GM19239 (cell line): ENCODE results near the gene TEDC2.

Source experiments
- DNase-seq: peaks from one replicate; pipeline ENCODE4 v3.0.0; 2011; ENCODE audit warnings: low spot score; ENCODE audit not compliant: insufficient read length
- FAIRE-seq: peaks from 2 replicates; lab custom pipeline; 2011; peaks lifted over from hg19 to GRCh38; lab: Jason Lieb, UNC

Gene TEDC2

GRCh38 chr16:2490190-2491105 lies 30.5 kb downstream of the TEDC2 start:
- FAIRE-seq (no peak), DNase-seq (no peak)

GRCh38 chr16:2492292-2492691 lies 32.4 kb downstream of the TEDC2 start:
- FAIRE-seq (no peak), DNase-seq (no peak)

GRCh38 chr16:2493605-2494004 lies 33.7 kb downstream of the TEDC2 start:
- no peak for FAIRE-seq
- no peak for DNase-seq

- DNase-seq, result no peak
- no peak for FAIRE-seq
Measured at GRCh38 chr16:2494616-2495015, 34.7 kb downstream of the TEDC2 start.

- FAIRE-seq (no peak), DNase-seq (no peak)
Measured at GRCh38 chr16:2495041-2495440, 35.1 kb downstream of the TEDC2 start.

- DNase-seq, result no peak
- FAIRE-seq, result no peak
Measured at GRCh38 chr16:2496223-2497115, 36.6 kb downstream of the TEDC2 start.

- no peak for DNase-seq
- no peak for FAIRE-seq
Measured at GRCh38 chr16:2497116-2497630, 37.3 kb downstream of the TEDC2 start.

- FAIRE-seq (no peak), DNase-seq (no peak)
Measured at GRCh38 chr16:2497695-2498484, 38.0 kb downstream of the TEDC2 start.

- FAIRE-seq, result no peak
- no peak for DNase-seq
Measured at GRCh38 chr16:2498531-2499253, 38.8 kb downstream of the TEDC2 start.

- DNase-seq, result no peak
- FAIRE-seq, result no peak
Measured at GRCh38 chr16:2499454-2499853, 39.5 kb downstream of the TEDC2 start.

GRCh38 chr16:2499890-2500429 lies 40.1 kb downstream of the TEDC2 start:
- no peak for DNase-seq

GRCh38 chr16:2500430-2500917 lies 40.6 kb downstream of the TEDC2 start:
- DNase-seq, result no peak

More at GRCh38 chr16:2499890-2500429, 40.1 kb downstream of the TEDC2 start:
- no peak for FAIRE-seq

GRCh38 chr16:2500918-2501750 lies 41.2 kb downstream of the TEDC2 start:
- DNase-seq (peak; percentile 90), FAIRE-seq (peak; percentile 23)

More at GRCh38 chr16:2500430-2500917, 40.6 kb downstream of the TEDC2 start:
- FAIRE-seq, result no peak

- FAIRE-seq, result no peak
- no peak for DNase-seq
Measured at GRCh38 chr16:2501946-2502895, 42.3 kb downstream of the TEDC2 start.

- FAIRE-seq, result no peak
Measured at GRCh38 chr16:2505695-2506094, 45.8 kb downstream of the TEDC2 start.

GRCh38 chr16:2507052-2507659 lies 47.2 kb downstream of the TEDC2 start:
- DNase-seq, result peak; percentile 81
- peak; percentile 93 for FAIRE-seq

More at GRCh38 chr16:2505695-2506094, 45.8 kb downstream of the TEDC2 start:
- DNase-seq, result no peak
